ENCODE results near the gene SUCLG1. TPM values are rescaled to one million over a fixed set of nuclear protein-coding genes. Genes with fewer than 3 reads are reported as not detected.
"Not testable (repeated sequence)": the region's sequence is repeated elsewhere in the genome, so short reads cannot be mapped to it uniquely, and the experiment has no call there.

SUCLG1 gene
- total RNA-seq, 2 experiments from 2014 or later: 34.2 to 37.1 TPM

GRCh38 chr2:84421197-84421596 is 37.9 kb downstream of the SUCLG1 start:
- H3K9me3 ChIP-seq (ENCODE audit: control insufficient read depth in 1 of 2, insufficient read depth in 1 of 2, low read length in 2 of 2): no peaks in the 10 kb centered on the region
- H3K4me3 ChIP-seq (ENCODE audit: low read length): no peak overlapping the region
- Mint-ChIP-seq H3K4me1 (ENCODE audit: low read depth) (no peaks in the 10 kb centered on the region), H3K9me3 (no peaks in the 10 kb centered on the region), H3K27me3 (no peaks in the 10 kb centered on the region), H3K4me3 (no peak overlapping the region), H3K36me3 (ENCODE audit: low read depth) (peaks cover 44% of the 10 kb centered on the region), H3K27ac (no peak overlapping the region)
- no peak overlapping the region for H3K27ac ChIP-seq (ENCODE audit: low read depth in 1 of 2, low read length in 2 of 2)
- H3K36me3 ChIP-seq (ENCODE audit: insufficient read depth, low read length): peaks cover 28% of the 10 kb centered on the region
- no peaks in the 10 kb centered on the region for H3K27me3 ChIP-seq (ENCODE audit: control insufficient read depth in 1 of 2, insufficient read depth in 2 of 2, low read length in 2 of 2)
- DNase-seq (no peak), ATAC-seq (ENCODE audit: poor library complexity) (no peak)
- no peak for TF ChIP-seq CTCF (IDR thresholded peaks at IDR 0.05)
- POLR2A ChIA-PET: no interaction called here
- no peaks in the 10 kb centered on the region for H3K4me1 ChIP-seq (ENCODE audit: insufficient read depth, low read length)
- intact Hi-C loops (cut with DNase I, micrococcal nuclease): no loop called here
- CTCF ChIA-PET: no interaction called here

- no peaks in the 10 kb centered on the region for H3K27me3 Mint-ChIP-seq
- no peaks in the 10 kb centered on the region for H3K9me3 Mint-ChIP-seq
- Histone ChIP-seq H3K9me3 (ENCODE audit: control insufficient read depth in 1 of 2, insufficient read depth in 1 of 2, low read length in 2 of 2) (no peaks in the 10 kb centered on the region), H3K27ac (ENCODE audit: low read depth in 1 of 2, low read length in 2 of 2) (no peak overlapping the region), H3K36me3 (ENCODE audit: insufficient read depth, low read length) (peaks cover under 1% of the 10 kb centered on the region), H3K27me3 (ENCODE audit: control insufficient read depth in 1 of 2, insufficient read depth in 2 of 2, low read length in 2 of 2) (no peaks in the 10 kb centered on the region), H3K4me1 (ENCODE audit: insufficient read depth, low read length) (no peaks in the 10 kb centered on the region), H3K4me3 (ENCODE audit: low read length) (no peak overlapping the region)
- H3K4me3 Mint-ChIP-seq: no peak overlapping the region
- no peak for TF ChIP-seq CTCF (IDR thresholded peaks at IDR 0.05)
- no peak for ATAC-seq (ENCODE audit: poor library complexity)
- ChIA-PET CTCF (no interaction called here), POLR2A (no interaction called here)
- intact Hi-C loops (cut with DNase I, micrococcal nuclease): no loop called here
- peaks cover 10% of the 10 kb centered on the region for H3K36me3 Mint-ChIP-seq (ENCODE audit: low read depth)
- DNase-seq: no peak
- no peak overlapping the region for H3K27ac Mint-ChIP-seq
- H3K4me1 Mint-ChIP-seq (ENCODE audit: low read depth): no peaks in the 10 kb centered on the region
Observed at GRCh38 chr2:84417453-84418145, 41.5 kb downstream of the SUCLG1 start.

GRCh38 chr2:84409531-84409930 is 49.5 kb downstream of the SUCLG1 start:
- H3K4me1 Mint-ChIP-seq (ENCODE audit: low read depth): no peaks in the 10 kb centered on the region
- TF ChIP-seq CTCF (IDR thresholded peaks at IDR 0.05): no peak
- no peaks in the 10 kb centered on the region for H3K36me3 ChIP-seq (ENCODE audit: insufficient read depth, low read length)
- H3K27me3 ChIP-seq (ENCODE audit: control insufficient read depth in 1 of 2, insufficient read depth in 2 of 2, low read length in 2 of 2): no peaks in the 10 kb centered on the region
- intact Hi-C loops (cut with DNase I, micrococcal nuclease): no loop called here
- H3K9me3 ChIP-seq (ENCODE audit: control insufficient read depth in 1 of 2, insufficient read depth in 1 of 2, low read length in 2 of 2): no peaks in the 10 kb centered on the region
- peaks cover 12% of the 10 kb centered on the region for H3K27me3 Mint-ChIP-seq
- POLR2A ChIA-PET: no interaction called here
- H3K4me3 ChIP-seq (ENCODE audit: low read length): no peak overlapping the region
- no peak overlapping the region for H3K4me3 Mint-ChIP-seq
- H3K27ac ChIP-seq (ENCODE audit: low read depth in 1 of 2, low read length in 2 of 2): no peak overlapping the region
- ATAC-seq (ENCODE audit: poor library complexity): no peak
- no peaks in the 10 kb centered on the region for H3K36me3 Mint-ChIP-seq (ENCODE audit: low read depth)
- CTCF ChIA-PET: interaction anchor here (0.6 kb wide), 1 partner anchor 617 kb away, joined by 5 read pairs; no protein-coding TSS in a partner anchor
- no peak for DNase-seq
- no peak overlapping the region for H3K27ac Mint-ChIP-seq
- H3K9me3 Mint-ChIP-seq: no peaks in the 10 kb centered on the region
- no peaks in the 10 kb centered on the region for H3K4me1 ChIP-seq (ENCODE audit: insufficient read depth, low read length)

GRCh38 chr2:84402111-84402510 is 57.0 kb downstream of the SUCLG1 start:
- H3K4me1 ChIP-seq (ENCODE audit: insufficient read depth, low read length); H3K27me3 Mint-ChIP-seq; H3K4me3 ChIP-seq (ENCODE audit: low read length); DNase-seq; H3K36me3 Mint-ChIP-seq (ENCODE audit: low read depth); POLR2A ChIA-PET; H3K27ac Mint-ChIP-seq; H3K9me3 ChIP-seq (ENCODE audit: control insufficient read depth in 1 of 2, insufficient read depth in 1 of 2, low read length in 2 of 2); H3K27me3 ChIP-seq (ENCODE audit: control insufficient read depth in 1 of 2, insufficient read depth in 2 of 2, low read length in 2 of 2); H3K9me3 Mint-ChIP-seq; H3K4me1 Mint-ChIP-seq (ENCODE audit: low read depth); H3K27ac ChIP-seq (ENCODE audit: low read depth in 1 of 2, low read length in 2 of 2); ATAC-seq (ENCODE audit: poor library complexity); H3K4me3 Mint-ChIP-seq; H3K36me3 ChIP-seq (ENCODE audit: insufficient read depth, low read length); intact Hi-C loops (cut with DNase I, micrococcal nuclease): not testable (repeated sequence)
- CTCF ChIA-PET: interaction anchor here (0.6 kb wide), 1 partner anchor 1302 kb away, joined by 3 read pairs; no protein-coding TSS in a partner anchor

- intact Hi-C loops (cut with DNase I, micrococcal nuclease); DNase-seq; H3K9me3 Mint-ChIP-seq; H3K27ac Mint-ChIP-seq; H3K4me1 Mint-ChIP-seq (ENCODE audit: low read depth); H3K36me3 ChIP-seq (ENCODE audit: insufficient read depth, low read length); H3K36me3 Mint-ChIP-seq (ENCODE audit: low read depth); H3K4me3 ChIP-seq (ENCODE audit: low read length); H3K9me3 ChIP-seq (ENCODE audit: control insufficient read depth in 1 of 2, insufficient read depth in 1 of 2, low read length in 2 of 2); CTCF ChIA-PET; ATAC-seq (ENCODE audit: poor library complexity); H3K4me3 Mint-ChIP-seq; H3K4me1 ChIP-seq (ENCODE audit: insufficient read depth, low read length); H3K27ac ChIP-seq (ENCODE audit: low read depth in 1 of 2, low read length in 2 of 2); H3K27me3 ChIP-seq (ENCODE audit: control insufficient read depth in 1 of 2, insufficient read depth in 2 of 2, low read length in 2 of 2); POLR2A ChIA-PET: not testable (repeated sequence)
- H3K27me3 Mint-ChIP-seq: peaks cover 16% of the 10 kb centered on the region
Observed at GRCh38 chr2:84399839-84400238, 59.2 kb downstream of the SUCLG1 start.
